HG03342 (cell line): ENCODE data around the gene AAMP.

ENCODE experiments used
- ATAC-seq: cut with Tn5 transposase; IDR thresholded peaks from one replicate; pipeline ENCODE4 v1.9.1; 2021; ENCODE audit warnings: mild to moderate bottlenecking, moderate library complexity; ENCODE audit not compliant: unreplicated experiment

Gene AAMP

GRCh38 chr2:218228366-218229090, 41.4 kb downstream of the AAMP start:
- no peak for ATAC-seq

GRCh38 chr2:218226903-218227302, 43.0 kb downstream of the AAMP start:
- no peak for ATAC-seq

GRCh38 chr2:218224186-218224585, 45.8 kb downstream of the AAMP start:
- no peak for ATAC-seq

- no peak for ATAC-seq
These were observed 46.9 kb downstream of the AAMP start for GRCh38 chr2:218223046-218223445.

- no peak for ATAC-seq
These were observed 48.9 kb downstream of the AAMP start for GRCh38 chr2:218221000-218221399.

GRCh38 chr2:218219934-218220333, 50.0 kb downstream of the AAMP start:
- no peak for ATAC-seq

- ATAC-seq, result peak; percentile 35
These were observed 51.4 kb downstream of the AAMP start for GRCh38 chr2:218218268-218219185.

GRCh38 chr2:218217360-218218267, 52.3 kb downstream of the AAMP start:
- ATAC-seq, result peak; percentile 32

GRCh38 chr2:218216674-218217359, 53.1 kb downstream of the AAMP start, which contains the start of gene ARPC2:
TSS of gene ARPC2 (plus strand) at chr2:218217189. CDS start at chr2:218217471, 282 bp downstream.
- peak; percentile 70 for ATAC-seq

- ATAC-seq, result no peak
These were observed 53.6 kb downstream of the AAMP start for GRCh38 chr2:218216336-218216673.
